Measurements from ENCODE around the gene F10. TPM values are rescaled to one million over a fixed set of nuclear protein-coding genes. Genes with fewer than 3 reads are reported as not detected.
"Not testable (repeated sequence)": the region's sequence is repeated elsewhere in the genome, so short reads cannot be mapped to it uniquely, and the experiment has no call there.

Gene F10
- total RNA-seq, 2 donors from 2014 or later = 18.7 to 32.4 TPM

GRCh38 chr13:113109151-113110047, 13.2 kb upstream of the F10 start:
- Mint-ChIP-seq H3K27ac (no peak overlapping the region), H3K27me3 (ENCODE audit: insufficient read depth) (peaks cover 25% of the 10 kb centered on the region), H3K4me1 (peaks cover 13% of the 10 kb centered on the region), H3K4me3 (peak overlapping the region; percentile 44), H3K9me3 (peaks cover 8% of the 10 kb centered on the region), H3K36me3 (ENCODE audit: low read depth) (peaks cover 7% of the 10 kb centered on the region)
- Histone ChIP-seq H3K9me3 (ENCODE audit: control insufficient read depth, low read length) (no peaks in the 10 kb centered on the region), H3K27ac (ENCODE audit: low read depth, low read length) (no peak overlapping the region), H3K36me3 (ENCODE audit: control insufficient read depth, insufficient read depth, low read length) (no peaks in the 10 kb centered on the region), H3K4me3 (ENCODE audit: low read length) (no peak overlapping the region), H3K27me3 (ENCODE audit: control insufficient read depth, insufficient read depth, low read length, poor library complexity, severe bottlenecking) (peaks cover 45% of the 10 kb centered on the region), H3K9ac (ENCODE audit: extremely low read depth, low read length, poor library complexity, severe bottlenecking) (no peak overlapping the region), H3K4me1 (ENCODE audit: control insufficient read depth, insufficient read depth, low read length) (peaks cover 9% of the 10 kb centered on the region)
- no peak for TF ChIP-seq CTCF (conservative IDR thresholded peaks at IDR 0.05)
- DNase-seq = peak; percentile 59
- WGBS, 2 experiments (ENCODE audit: insufficient coverage in 1 of 2, insufficient read length in 1 of 2) = 40 to 47% methylated on average over 37 to 73 of the region's 73 CpGs

- no peak overlapping the region for H3K27ac Mint-ChIP-seq
- peaks cover 10% of the 10 kb centered on the region for H3K4me1 Mint-ChIP-seq
- H3K27me3 Mint-ChIP-seq (ENCODE audit: insufficient read depth) = peaks cover 28% of the 10 kb centered on the region
- DNase-seq = peak; percentile 62
- H3K9me3 ChIP-seq (ENCODE audit: control insufficient read depth, low read length) = no peaks in the 10 kb centered on the region
- no peak overlapping the region for H3K27ac ChIP-seq (ENCODE audit: low read depth, low read length)
- peak overlapping the region; percentile 35 for H3K4me3 ChIP-seq (ENCODE audit: low read length)
- no peak overlapping the region for H3K9ac ChIP-seq (ENCODE audit: extremely low read depth, low read length, poor library complexity, severe bottlenecking)
- peaks cover 10% of the 10 kb centered on the region for H3K9me3 Mint-ChIP-seq
- peaks cover 7% of the 10 kb centered on the region for H3K4me1 ChIP-seq (ENCODE audit: control insufficient read depth, insufficient read depth, low read length)
- TF ChIP-seq CTCF (conservative IDR thresholded peaks at IDR 0.05) = no peak
- no peaks in the 10 kb centered on the region for H3K36me3 ChIP-seq (ENCODE audit: control insufficient read depth, insufficient read depth, low read length)
- H3K4me3 Mint-ChIP-seq = peak overlapping the region; percentile 44
- H3K36me3 Mint-ChIP-seq (ENCODE audit: low read depth) = peaks cover 12% of the 10 kb centered on the region
- H3K27me3 ChIP-seq (ENCODE audit: control insufficient read depth, insufficient read depth, low read length, poor library complexity, severe bottlenecking) = peaks cover 45% of the 10 kb centered on the region
- 3 to 11% methylated on average over 41 to 99 of the region's 99 CpGs for WGBS, 2 experiments (ENCODE audit: insufficient coverage in 1 of 2, insufficient read length in 1 of 2)
These were observed 12.3 kb upstream of the F10 start for GRCh38 chr13:113110048-113110851.

- 44 to 48% methylated on average over 24 to 49 of the region's 49 CpGs for WGBS, 2 experiments (ENCODE audit: insufficient coverage in 1 of 2, insufficient read length in 1 of 2)
- peaks cover 45% of the 10 kb centered on the region for H3K27me3 ChIP-seq (ENCODE audit: control insufficient read depth, insufficient read depth, low read length, poor library complexity, severe bottlenecking)
- H3K9me3 ChIP-seq (ENCODE audit: control insufficient read depth, low read length) = no peaks in the 10 kb centered on the region
- peak overlapping the region; percentile 44 for H3K4me3 Mint-ChIP-seq
- peaks cover 2% of the 10 kb centered on the region for H3K4me1 ChIP-seq (ENCODE audit: control insufficient read depth, insufficient read depth, low read length)
- peaks cover 28% of the 10 kb centered on the region for H3K27me3 Mint-ChIP-seq (ENCODE audit: insufficient read depth)
- peak; percentile 44 for DNase-seq
- H3K4me3 ChIP-seq (ENCODE audit: low read length) = no peak overlapping the region
- no peak overlapping the region for H3K9ac ChIP-seq (ENCODE audit: extremely low read depth, low read length, poor library complexity, severe bottlenecking)
- no peaks in the 10 kb centered on the region for H3K36me3 ChIP-seq (ENCODE audit: control insufficient read depth, insufficient read depth, low read length)
- H3K36me3 Mint-ChIP-seq (ENCODE audit: low read depth) = peaks cover 12% of the 10 kb centered on the region
- H3K9me3 Mint-ChIP-seq = peaks cover 10% of the 10 kb centered on the region
- H3K27ac ChIP-seq (ENCODE audit: low read depth, low read length) = no peak overlapping the region
- H3K4me1 Mint-ChIP-seq = peaks cover 4% of the 10 kb centered on the region
- H3K27ac Mint-ChIP-seq = no peak overlapping the region
- no peak for TF ChIP-seq CTCF (conservative IDR thresholded peaks at IDR 0.05)
These were observed 11.7 kb upstream of the F10 start for GRCh38 chr13:113110852-113111315.

GRCh38 chr13:113111821-113112220, 10.8 kb upstream of the F10 start:
- H3K27ac Mint-ChIP-seq; H3K4me3 ChIP-seq (ENCODE audit: low read length); H3K27ac ChIP-seq (ENCODE audit: low read depth, low read length); H3K4me3 Mint-ChIP-seq; H3K9ac ChIP-seq (ENCODE audit: extremely low read depth, low read length, poor library complexity, severe bottlenecking); H3K9me3 ChIP-seq (ENCODE audit: control insufficient read depth, low read length); H3K36me3 ChIP-seq (ENCODE audit: control insufficient read depth, insufficient read depth, low read length); H3K4me1 Mint-ChIP-seq; H3K4me1 ChIP-seq (ENCODE audit: control insufficient read depth, insufficient read depth, low read length): not testable (repeated sequence)
- Mint-ChIP-seq H3K36me3 (ENCODE audit: low read depth) (peaks cover 12% of the 10 kb centered on the region), H3K9me3 (peaks cover 10% of the 10 kb centered on the region), H3K27me3 (ENCODE audit: insufficient read depth) (peaks cover 29% of the 10 kb centered on the region)
- 91 to 94% methylated on average over 3 to 5 of the region's 5 CpGs for WGBS, 2 experiments (ENCODE audit: insufficient coverage in 1 of 2, insufficient read length in 1 of 2)
- H3K27me3 ChIP-seq (ENCODE audit: control insufficient read depth, insufficient read depth, low read length, poor library complexity, severe bottlenecking) = peaks cover 45% of the 10 kb centered on the region
- DNase-seq = peak; percentile 30
